Measurements from ENCODE around the gene DYNC1H1.
A peak's percentile ranks its signal among the peaks of the same experiment; 100 is the strongest.
"Not testable (repeated sequence)": the region's sequence is repeated elsewhere in the genome, so short reads cannot be mapped to it uniquely, and the experiment has no call there.

Gene DYNC1H1

DNA sequence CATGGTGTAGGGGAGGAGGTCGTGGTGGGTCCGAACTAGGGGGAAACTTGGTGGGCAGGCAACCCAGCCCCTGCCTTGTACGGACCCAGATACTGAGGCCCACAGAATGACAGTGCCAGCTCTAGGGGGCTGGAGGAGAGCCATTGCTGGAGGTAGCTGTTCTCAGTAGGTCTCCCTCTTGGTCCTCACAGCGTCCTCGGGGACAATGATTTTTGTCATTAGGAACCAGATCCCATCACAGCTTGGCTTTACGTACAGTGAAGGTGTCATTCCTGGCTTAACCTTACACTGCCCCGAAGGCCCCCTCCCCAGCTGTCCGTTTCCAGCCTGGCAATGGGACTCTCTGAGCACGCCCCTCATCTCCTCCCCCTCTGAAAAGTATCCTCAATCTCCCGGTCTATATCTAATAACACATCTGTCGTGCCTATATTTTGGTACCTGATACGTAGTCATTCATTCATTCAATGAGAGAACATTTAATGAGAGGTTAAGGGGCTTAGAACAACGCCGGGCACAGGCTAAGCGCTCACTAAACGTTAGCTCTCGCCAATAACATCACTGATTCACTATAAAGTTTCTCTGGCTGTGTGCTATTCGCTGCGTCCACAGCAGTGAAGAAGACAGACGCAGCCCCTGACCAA lies 597 bp upstream of the DYNC1H1 start:
- peak overlapping the region; percentile 64 for H3K4me3 Mint-ChIP-seq
- H3K27me3 Mint-ChIP-seq: peaks cover 4% of the 10 kb centered on the region
- H3K9me3 Mint-ChIP-seq: no peaks in the 10 kb centered on the region
- intact Hi-C loops (cut with micrococcal nuclease): loop anchor here (2.0 to 10.0 kb wide), 4 partner anchors 15 to 351 kb away; partner anchors contain the start of gene ZNF839
- H3K4me1 Mint-ChIP-seq (ENCODE audit: low read depth): peaks cover 41% of the 10 kb centered on the region
- peak overlapping the region; percentile 94 for H3K27ac Mint-ChIP-seq
- peaks cover 24% of the 10 kb centered on the region for H3K36me3 Mint-ChIP-seq (ENCODE audit: low read depth)

GRCh38 chr14:101965181-101965544 lies 790 bp downstream of the DYNC1H1 start:
- H3K27ac Mint-ChIP-seq: peak overlapping the region; percentile 94
- H3K4me3 Mint-ChIP-seq: peak overlapping the region; percentile 93
- H3K4me1 Mint-ChIP-seq (ENCODE audit: low read depth): peaks cover 53% of the 10 kb centered on the region
- peaks cover 38% of the 10 kb centered on the region for H3K36me3 Mint-ChIP-seq (ENCODE audit: low read depth)
- H3K27me3 Mint-ChIP-seq: peaks cover 4% of the 10 kb centered on the region
- no peaks in the 10 kb centered on the region for H3K9me3 Mint-ChIP-seq
- intact Hi-C loops (cut with micrococcal nuclease): loop anchor here (2.0 to 10.0 kb wide), 3 partner anchors 16 to 350 kb away; partner anchors contain the start of gene ZNF839

DNA sequence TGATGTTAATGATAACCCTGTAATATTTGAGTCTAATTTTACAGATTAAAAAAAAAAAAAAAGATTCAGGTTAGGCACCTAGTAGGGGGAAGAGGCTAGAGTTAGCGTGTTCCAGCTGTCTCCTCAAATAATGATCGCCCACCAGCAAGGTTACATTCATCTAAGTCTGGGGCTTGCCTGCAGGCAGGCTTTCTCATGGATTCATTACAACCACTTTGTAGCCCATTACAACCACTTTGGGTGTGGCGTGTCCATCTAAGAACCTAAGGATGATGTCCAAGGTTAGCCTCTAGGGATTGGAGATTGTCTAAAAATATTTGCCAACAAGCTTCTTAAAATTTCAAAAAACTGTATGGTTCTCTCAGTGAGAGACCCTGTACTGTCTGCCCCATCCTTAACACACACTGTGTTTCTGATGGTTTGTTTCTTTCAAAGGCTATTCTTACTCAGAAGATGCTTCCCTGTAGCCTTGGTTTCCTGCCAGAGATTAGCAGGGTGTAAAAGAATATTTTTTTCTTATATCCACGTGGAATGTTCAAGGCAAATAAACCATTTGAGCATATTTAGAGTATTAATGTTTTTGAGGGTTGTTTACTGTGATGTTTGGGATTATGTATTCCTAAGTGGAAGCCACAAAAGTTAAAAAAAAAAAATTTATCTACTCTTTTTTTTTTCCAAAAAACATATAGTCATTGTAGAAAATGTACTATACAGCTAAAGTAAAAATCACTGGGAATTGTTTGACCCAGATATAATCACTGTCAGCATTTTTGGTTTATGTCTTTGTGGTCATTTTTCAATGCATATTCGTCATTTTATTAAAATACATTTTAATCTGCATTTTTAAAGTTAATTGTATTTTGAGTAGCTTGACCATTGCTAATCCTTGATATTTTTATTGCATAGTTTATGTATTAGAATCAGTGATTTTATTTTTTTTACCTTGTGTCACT lies 1.7 kb downstream of the DYNC1H1 start:
- H3K27ac Mint-ChIP-seq: peak overlapping the region; percentile 94
- H3K36me3 Mint-ChIP-seq (ENCODE audit: low read depth): peaks cover 47% of the 10 kb centered on the region
- H3K4me1 Mint-ChIP-seq (ENCODE audit: low read depth): peaks cover 54% of the 10 kb centered on the region

DNA sequence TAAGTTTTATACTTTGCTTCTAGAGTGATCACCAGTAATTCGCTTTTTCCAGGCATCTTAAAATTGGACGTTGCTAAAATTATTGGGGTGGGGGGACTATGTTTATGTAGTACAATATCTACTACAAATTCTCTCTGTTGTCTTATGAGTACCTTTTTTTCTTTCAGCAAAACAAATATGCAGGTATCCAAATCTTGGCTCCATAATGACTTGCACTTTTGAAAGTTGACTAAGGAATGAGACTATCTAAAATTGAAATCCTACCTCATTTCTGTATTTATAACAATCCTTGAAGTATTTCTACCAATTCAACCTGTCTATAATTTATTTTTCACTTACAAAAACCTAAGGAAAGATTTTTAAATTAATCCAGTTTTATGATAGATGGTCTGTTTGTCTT lies 2.4 kb downstream of the DYNC1H1 start:
- Mint-ChIP-seq H3K4me1 (ENCODE audit: low read depth) (peaks cover 50% of the 10 kb centered on the region), H3K9me3 (no peaks in the 10 kb centered on the region), H3K36me3 (ENCODE audit: low read depth) (peaks cover 48% of the 10 kb centered on the region), H3K4me3 (no peak overlapping the region), H3K27me3 (no peaks in the 10 kb centered on the region), H3K27ac (no peak overlapping the region)
- intact Hi-C loops (cut with micrococcal nuclease): loop anchor here (10.0 kb wide), 2 partner anchors 192 to 348 kb away; partner anchors contain the start of gene ZNF839

More for the DNA sequence above, 1.7 kb downstream of the DYNC1H1 start:
- Mint-ChIP-seq H3K27me3 (peaks cover 4% of the 10 kb centered on the region), H3K9me3 (no peaks in the 10 kb centered on the region), H3K4me3 (peak overlapping the region; percentile 93)
- intact Hi-C loops (cut with micrococcal nuclease): loop anchor here (2.0 to 10.0 kb wide), 3 partner anchors 17 to 349 kb away; partner anchors contain the start of gene ZNF839

GRCh38 chr14:101968186-101968585 lies 3.8 kb downstream of the DYNC1H1 start:
- H3K27ac Mint-ChIP-seq: peak overlapping the region; percentile 4
- H3K27me3 Mint-ChIP-seq: no peaks in the 10 kb centered on the region
- no peak overlapping the region for H3K4me3 Mint-ChIP-seq
- H3K4me1 Mint-ChIP-seq (ENCODE audit: low read depth): peaks cover 64% of the 10 kb centered on the region
- peaks cover 48% of the 10 kb centered on the region for H3K36me3 Mint-ChIP-seq (ENCODE audit: low read depth)
- intact Hi-C loops (cut with micrococcal nuclease): loop anchor here (10.0 kb wide), 2 partner anchors 193 to 347 kb away; partner anchors contain the start of gene ZNF839
- no peaks in the 10 kb centered on the region for H3K9me3 Mint-ChIP-seq

DNA sequence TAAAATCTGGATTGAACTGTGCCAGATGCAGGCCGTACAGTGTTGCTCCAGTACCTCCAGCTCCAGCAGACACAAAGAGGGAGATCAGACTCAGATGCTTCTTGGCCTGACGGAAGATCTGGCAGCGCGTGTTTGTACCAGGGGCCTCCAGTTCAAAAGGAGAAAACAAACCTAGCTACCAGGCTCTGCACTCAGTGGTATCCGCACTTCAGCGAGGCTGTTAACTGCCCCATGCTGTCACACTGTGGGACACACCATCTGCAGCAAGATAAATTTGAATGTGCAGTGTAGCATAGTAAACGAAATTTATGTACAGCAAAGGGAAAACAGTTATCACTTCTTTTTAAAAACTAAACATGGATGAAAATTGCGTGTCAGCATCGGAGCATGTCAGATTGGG lies 5.1 kb downstream of the DYNC1H1 start:
- no peaks in the 10 kb centered on the region for H3K9me3 Mint-ChIP-seq
- intact Hi-C loops (cut with micrococcal nuclease): loop anchor here (10.0 kb wide), 2 partner anchors 195 to 345 kb away; partner anchors contain the start of gene ZNF839
- H3K4me3 Mint-ChIP-seq: no peak overlapping the region
- H3K36me3 Mint-ChIP-seq (ENCODE audit: low read depth): peaks cover 46% of the 10 kb centered on the region
- H3K27ac Mint-ChIP-seq: peak overlapping the region; percentile 20
- H3K27me3 Mint-ChIP-seq: no peaks in the 10 kb centered on the region
- peaks cover 67% of the 10 kb centered on the region for H3K4me1 Mint-ChIP-seq (ENCODE audit: low read depth)

- peaks cover 49% of the 10 kb centered on the region for H3K36me3 Mint-ChIP-seq (ENCODE audit: low read depth)
- H3K27ac Mint-ChIP-seq: peak overlapping the region; percentile 81
- no peak overlapping the region for H3K4me3 Mint-ChIP-seq
- no peaks in the 10 kb centered on the region for H3K27me3 Mint-ChIP-seq
- H3K9me3 Mint-ChIP-seq: no peaks in the 10 kb centered on the region
- intact Hi-C loops (cut with micrococcal nuclease): no loop called here
- peaks cover 71% of the 10 kb centered on the region for H3K4me1 Mint-ChIP-seq (ENCODE audit: low read depth)
Measured at GRCh38 chr14:101970830-101971400, 6.5 kb downstream of the DYNC1H1 start.

DNA sequence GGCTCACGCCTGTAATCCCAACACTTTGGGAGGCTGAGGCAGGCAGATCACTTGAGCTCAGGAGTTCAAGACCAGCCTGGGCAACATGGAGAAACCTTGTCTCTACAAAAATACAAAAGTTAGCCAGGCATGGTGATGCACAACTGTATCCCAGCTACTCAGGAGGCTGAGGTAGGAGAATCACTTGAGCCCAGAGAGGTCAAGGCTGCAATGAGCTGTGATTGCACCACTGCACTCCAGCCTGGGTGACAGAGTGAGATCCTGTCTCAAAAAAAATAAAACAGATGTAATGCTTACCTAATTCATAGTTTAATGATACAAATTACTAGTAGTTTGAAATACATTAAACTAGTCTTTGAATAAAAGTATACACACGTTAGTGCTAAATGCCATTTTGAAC lies 7.1 kb downstream of the DYNC1H1 start:
- H3K4me3 Mint-ChIP-seq; H3K27me3 Mint-ChIP-seq; H3K9me3 Mint-ChIP-seq; H3K27ac Mint-ChIP-seq; intact Hi-C loops (cut with micrococcal nuclease): not testable (repeated sequence)
- peaks cover 71% of the 10 kb centered on the region for H3K4me1 Mint-ChIP-seq (ENCODE audit: low read depth)
- H3K36me3 Mint-ChIP-seq (ENCODE audit: low read depth): peaks cover 55% of the 10 kb centered on the region

DNA sequence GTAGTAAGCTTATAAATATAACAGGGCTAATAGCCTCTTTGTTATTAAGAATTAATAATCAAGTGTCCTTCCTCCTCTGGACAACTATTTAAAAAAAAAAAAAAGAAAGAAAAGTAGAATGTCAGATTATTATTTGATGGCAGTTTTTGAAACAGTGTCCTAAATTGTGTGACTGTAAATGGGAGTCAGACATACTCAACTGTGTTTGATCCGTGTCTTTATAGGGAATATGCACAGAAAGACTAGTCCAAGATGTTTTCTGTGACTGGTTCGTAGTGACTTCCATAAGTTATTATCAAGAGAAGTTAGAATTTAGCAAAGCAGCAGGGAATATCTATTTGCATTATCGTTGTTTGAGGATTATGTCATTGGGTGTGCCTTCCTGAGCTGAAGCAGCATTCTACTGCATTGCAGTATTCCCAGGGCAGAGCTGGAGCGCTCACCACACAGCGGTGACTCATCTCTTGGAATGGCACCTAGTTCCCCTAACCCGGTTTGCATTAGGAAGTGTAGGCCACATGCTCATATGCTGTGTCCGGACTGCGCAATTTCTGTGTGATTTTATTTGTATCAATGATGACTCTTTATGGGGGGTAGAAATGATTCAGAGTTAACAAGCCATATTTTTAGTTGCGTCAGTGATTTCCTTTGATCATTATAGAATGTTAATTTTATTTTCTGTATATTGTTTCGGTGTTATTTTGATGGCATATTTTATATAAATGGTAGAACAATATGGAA lies 7.9 kb downstream of the DYNC1H1 start:
- Mint-ChIP-seq H3K27me3 (no peaks in the 10 kb centered on the region), H3K4me3 (peak overlapping the region; percentile 44), H3K9me3 (no peaks in the 10 kb centered on the region), H3K4me1 (ENCODE audit: low read depth) (peaks cover 64% of the 10 kb centered on the region), H3K36me3 (ENCODE audit: low read depth) (peaks cover 63% of the 10 kb centered on the region), H3K27ac (peak overlapping the region; percentile 65)
- intact Hi-C loops (cut with micrococcal nuclease): no loop called here

DNA sequence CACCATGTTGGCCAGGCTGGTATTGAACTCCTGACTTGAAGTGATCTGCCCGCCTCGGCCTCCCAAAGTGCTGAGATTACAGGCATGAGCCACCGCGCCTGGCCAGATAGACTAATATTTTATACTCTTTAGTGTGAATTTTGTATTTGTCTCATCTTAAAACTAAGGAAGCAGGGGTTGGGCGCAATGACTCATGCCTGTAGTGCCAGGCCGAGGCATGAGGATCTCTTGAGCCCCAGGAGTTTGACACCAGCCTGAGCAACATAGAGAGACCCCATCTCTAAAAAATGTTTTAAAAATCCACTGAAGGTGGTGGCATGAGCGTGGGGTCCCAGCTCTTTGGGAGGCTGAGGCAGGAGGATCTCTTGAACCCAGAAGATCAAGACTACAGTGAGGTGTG lies 9.0 kb downstream of the DYNC1H1 start:
- H3K36me3 Mint-ChIP-seq (ENCODE audit: low read depth): peaks cover 66% of the 10 kb centered on the region
- H3K4me3 Mint-ChIP-seq: no peak overlapping the region
- H3K9me3 Mint-ChIP-seq: no peaks in the 10 kb centered on the region
- intact Hi-C loops (cut with micrococcal nuclease): no loop called here
- peak overlapping the region; percentile 65 for H3K27ac Mint-ChIP-seq
- H3K27me3 Mint-ChIP-seq: no peaks in the 10 kb centered on the region
- H3K4me1 Mint-ChIP-seq (ENCODE audit: low read depth): peaks cover 54% of the 10 kb centered on the region

DNA sequence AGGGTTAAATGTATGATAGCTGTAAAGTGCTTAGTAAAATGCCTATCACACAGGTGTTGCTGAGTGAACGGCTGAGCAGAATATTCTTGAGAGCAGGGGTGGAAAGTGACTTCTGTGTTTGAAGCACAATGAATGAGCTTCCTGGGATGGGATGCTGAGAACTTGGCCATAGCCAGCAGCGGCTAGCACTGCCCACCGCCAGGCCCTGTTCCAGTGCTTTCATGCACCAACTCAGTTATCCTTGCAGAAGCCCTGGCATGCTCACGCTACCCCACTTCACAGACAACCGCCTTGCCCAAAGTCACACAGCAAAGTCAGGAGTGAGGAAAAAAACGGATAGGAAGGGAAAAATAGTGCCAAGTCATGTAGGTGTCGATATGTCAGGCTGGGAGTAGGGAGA lies 10.9 kb downstream of the DYNC1H1 start:
- intact Hi-C loops (cut with micrococcal nuclease): no loop called here
- no peaks in the 10 kb centered on the region for H3K9me3 Mint-ChIP-seq
- no peak overlapping the region for H3K27ac Mint-ChIP-seq
- no peak overlapping the region for H3K4me3 Mint-ChIP-seq
- H3K27me3 Mint-ChIP-seq: no peaks in the 10 kb centered on the region
- peaks cover 45% of the 10 kb centered on the region for H3K4me1 Mint-ChIP-seq (ENCODE audit: low read depth)
- peaks cover 66% of the 10 kb centered on the region for H3K36me3 Mint-ChIP-seq (ENCODE audit: low read depth)

DNA sequence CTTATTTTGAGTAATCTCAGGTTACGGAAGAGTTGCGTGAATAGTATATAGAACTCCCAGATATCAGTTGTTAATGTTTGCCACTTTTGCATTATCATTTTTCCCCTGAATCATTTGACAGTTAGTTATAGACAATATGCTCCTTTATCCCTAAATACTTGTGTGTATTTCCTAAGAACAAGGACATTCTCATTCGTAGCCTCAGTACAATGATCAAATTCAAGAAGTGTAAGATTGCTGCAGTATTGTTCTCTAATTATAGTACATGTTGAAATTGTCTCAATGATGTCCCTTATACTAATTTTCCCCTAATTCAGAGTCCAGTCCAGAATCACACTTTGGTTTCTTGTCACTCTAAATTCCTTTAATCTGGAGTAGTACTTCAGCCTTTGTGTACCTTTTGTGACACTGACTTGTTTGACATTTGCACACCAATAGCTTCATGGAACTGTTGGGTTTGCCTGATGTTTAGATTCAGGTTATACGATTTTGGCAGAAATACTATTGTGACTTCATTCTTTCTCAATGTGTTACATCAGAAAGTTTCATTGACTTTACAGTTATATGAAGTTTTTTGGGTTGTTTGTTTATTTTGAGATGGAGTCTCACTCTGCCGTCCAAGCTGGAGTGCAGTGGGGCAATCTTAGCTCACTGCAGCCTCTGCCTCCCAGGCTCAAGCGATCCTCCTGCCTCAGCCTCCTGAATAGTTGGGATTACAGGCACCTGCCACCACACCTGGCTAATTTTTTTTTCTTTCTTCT lies 13.1 kb downstream of the DYNC1H1 start:
- H3K27ac Mint-ChIP-seq: no peak overlapping the region
- peaks cover 66% of the 10 kb centered on the region for H3K36me3 Mint-ChIP-seq (ENCODE audit: low read depth)
- no peak overlapping the region for H3K4me3 Mint-ChIP-seq
- H3K4me1 Mint-ChIP-seq (ENCODE audit: low read depth): peaks cover 36% of the 10 kb centered on the region
- no peaks in the 10 kb centered on the region for H3K9me3 Mint-ChIP-seq
- intact Hi-C loops (cut with micrococcal nuclease): no loop called here
- H3K27me3 Mint-ChIP-seq: no peaks in the 10 kb centered on the region

GRCh38 chr14:101979666-101980065 lies 15.3 kb downstream of the DYNC1H1 start:
- Mint-ChIP-seq H3K27me3 (no peaks in the 10 kb centered on the region), H3K27ac (peak overlapping the region; percentile 14), H3K4me1 (ENCODE audit: low read depth) (peaks cover 18% of the 10 kb centered on the region), H3K4me3 (no peak overlapping the region), H3K36me3 (ENCODE audit: low read depth) (peaks cover 87% of the 10 kb centered on the region), H3K9me3 (no peaks in the 10 kb centered on the region)
- intact Hi-C loops (cut with micrococcal nuclease): no loop called here

Data from dendritic cell treated with granulocyte-macrophage colony-stimulating factor and Interleukin-4, amounts not matched to agents 40 ng/mL and 50 ng/mL, for 4 days (primary cell).